GM10847 (cell line): ENCODE results near the gene BHLHA15.

Experiments used
- POLR2A ChIP-seq: IDR thresholded peaks from 2 replicates; pipeline ENCODE4 v1.6.1; 2011; ENCODE audit not compliant: insufficient read length; ENCODE audit errors: extremely low read depth

Gene BHLHA15

DNA sequence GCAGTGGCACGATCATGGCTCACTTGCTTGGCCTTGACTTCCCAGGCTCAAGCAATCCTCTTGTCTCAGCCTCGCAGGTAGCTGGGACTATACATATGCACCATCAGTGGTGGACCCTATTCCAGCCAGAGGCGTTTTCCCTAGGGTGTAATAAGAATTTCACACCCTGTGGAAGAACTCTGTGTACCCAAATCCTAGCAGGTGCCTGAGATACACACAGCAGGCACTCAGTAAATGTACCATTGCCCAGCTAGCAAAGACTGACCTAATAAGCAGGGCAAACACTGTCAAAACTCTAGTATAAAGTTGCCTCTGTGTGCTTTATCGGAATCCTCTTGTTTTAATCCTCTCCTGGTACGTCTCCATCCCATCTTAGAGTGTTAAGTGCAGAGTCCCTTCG is 33.7 kb upstream of the BHLHA15 start:
- no peak for TF ChIP-seq POLR2A

DNA sequence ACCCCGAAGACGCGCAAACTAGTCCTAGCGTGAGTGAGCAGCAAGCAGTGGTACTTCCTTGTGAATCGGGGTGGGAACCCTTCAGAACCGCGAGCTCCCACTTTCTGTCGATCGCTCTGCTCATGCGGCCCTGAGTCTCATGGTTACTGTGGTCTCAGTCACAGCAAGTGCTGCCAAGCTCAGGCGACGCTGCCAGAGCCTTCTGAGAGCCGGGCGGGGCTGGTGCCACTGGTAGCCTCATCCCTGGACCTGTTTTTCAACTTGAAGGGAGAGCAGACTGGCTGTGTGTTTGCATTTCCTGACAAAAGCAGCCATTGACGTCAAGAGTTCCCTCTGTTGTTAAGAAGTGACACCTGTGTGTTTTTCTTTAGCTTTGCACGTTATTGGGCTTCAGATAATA is 32.9 kb upstream of the BHLHA15 start:
- no peak for TF ChIP-seq POLR2A

DNA sequence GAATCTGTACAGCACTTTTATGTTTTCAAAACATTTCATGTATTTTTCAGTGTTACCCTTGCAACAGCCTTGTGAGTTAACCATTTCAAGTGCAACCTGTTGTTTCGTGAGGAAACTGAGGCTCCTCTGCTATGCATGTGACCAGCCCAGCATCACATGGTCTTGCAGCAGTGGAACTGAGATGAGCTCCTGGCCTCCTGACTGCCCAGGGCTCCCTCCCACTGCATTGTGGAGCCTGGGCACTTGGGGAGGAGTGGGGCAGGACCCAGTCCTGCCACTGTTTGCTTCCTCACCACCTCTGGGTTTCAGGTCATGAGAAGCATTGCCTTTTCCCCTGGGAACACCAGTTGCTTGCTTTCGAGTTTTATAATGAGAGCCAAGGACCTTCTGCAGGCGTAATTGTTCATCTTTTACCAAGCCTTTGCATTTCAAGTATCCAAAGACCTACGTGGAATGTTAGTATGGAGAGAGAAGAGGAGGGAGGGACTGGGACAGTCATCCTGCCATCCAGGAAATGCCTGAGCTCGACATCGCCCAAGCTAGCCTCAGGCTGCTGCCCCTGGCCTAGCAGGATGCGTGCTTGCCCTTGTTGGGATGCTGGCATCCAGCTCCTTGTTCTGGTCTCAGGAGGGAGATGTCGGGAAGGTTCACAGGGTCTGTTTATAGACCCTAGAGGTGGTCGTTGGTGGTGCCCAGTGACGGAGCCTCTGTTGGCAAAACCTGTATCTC is 32.3 kb upstream of the BHLHA15 start:
- TF ChIP-seq POLR2A, result no peak

DNA sequence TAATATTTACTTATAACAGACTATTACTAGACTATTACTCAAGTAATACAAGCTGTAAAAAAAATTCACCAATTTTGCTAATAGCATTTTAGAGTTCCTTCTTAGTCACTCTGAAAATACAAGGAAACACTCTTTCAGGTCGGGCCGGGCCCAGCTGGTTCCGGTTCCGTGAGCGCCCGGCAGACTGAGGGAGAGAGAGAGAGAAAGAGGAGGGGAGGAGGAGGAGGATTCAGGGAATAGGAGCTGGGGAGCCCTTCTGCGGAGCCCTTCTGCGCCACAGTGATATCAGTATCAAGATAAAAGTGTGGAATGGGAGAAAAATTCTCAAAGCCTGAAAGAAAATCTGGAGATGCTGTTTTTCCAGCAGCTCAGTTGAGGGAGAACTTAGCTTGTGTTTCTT is 30.5 kb upstream of the BHLHA15 start:
- TF ChIP-seq POLR2A, result no peak

DNA sequence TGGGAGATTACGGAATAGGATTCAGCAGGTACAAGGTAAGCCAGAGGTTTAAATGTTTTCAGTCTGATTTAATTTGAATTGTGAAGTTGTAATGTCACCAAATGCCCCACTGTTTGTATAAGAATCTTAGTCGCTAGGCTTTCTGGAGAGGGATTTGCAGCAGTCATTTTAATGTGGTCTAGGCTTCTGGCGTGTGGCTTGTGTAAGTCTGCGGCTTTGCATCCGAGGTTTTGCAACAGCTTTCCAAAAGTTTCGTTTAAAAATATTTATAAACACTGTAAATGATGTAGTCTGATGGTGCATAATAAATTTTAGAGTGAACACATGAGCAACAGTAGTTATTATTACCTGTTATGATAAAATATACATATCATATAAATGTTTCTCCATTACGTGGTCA is 26.1 kb upstream of the BHLHA15 start:
- TF ChIP-seq POLR2A, result no peak

DNA sequence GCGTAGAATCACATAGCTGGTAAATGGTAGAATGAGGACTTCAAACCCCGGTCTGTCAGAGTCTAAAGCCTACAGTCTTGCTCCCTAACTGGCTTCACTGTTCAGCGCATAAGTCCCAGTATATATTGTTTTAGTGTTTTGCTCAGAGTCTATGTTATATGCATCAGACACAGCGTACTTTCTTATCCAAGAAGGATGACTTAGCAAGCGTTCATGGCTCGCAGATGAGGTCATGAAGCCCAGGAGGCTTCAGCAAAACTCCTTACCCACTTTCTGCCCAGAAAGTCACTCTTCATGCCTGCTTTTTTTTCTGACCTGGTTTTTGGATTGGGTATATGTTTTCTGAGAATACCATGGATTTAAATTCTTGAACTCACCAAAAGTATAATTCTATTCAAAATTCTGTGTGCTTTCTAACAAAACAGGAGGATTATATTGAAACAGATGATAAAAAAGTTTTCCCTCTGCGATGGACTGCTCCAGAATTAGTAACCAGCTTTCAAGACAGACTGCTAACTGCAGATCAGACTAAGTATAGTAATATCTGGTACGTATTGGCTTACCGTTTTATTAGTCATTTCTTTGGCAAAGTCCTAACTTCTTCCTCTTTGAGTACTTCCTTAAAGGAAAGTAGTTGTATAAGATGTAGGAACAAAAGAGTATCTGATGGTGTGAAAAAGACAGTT is 24.6 kb upstream of the BHLHA15 start:
- TF ChIP-seq POLR2A, result no peak

GRCh38 chr7:98187138-98187502 is 24.1 kb upstream of the BHLHA15 start:
- TF ChIP-seq POLR2A, result no peak

DNA sequence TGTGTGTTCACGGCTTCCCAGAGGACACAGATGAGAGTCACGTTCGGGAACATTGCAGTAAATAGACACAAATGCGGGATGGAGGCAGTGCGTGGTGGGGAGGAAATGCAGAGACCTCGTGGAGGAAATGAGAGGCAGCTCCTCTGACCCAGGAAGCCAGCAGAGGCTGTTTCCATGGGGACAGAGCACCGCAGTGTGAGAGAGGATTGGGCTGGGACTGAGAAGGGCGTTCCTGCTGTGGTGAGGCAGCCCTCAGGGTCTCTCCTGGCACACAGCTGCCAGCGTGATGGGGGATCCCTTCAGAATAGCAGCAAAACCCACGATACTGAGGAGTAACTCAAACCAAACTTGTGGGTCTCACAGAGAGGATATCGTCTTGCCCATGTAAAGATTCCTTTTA is 21.7 kb upstream of the BHLHA15 start:
- TF ChIP-seq POLR2A, result no peak

DNA sequence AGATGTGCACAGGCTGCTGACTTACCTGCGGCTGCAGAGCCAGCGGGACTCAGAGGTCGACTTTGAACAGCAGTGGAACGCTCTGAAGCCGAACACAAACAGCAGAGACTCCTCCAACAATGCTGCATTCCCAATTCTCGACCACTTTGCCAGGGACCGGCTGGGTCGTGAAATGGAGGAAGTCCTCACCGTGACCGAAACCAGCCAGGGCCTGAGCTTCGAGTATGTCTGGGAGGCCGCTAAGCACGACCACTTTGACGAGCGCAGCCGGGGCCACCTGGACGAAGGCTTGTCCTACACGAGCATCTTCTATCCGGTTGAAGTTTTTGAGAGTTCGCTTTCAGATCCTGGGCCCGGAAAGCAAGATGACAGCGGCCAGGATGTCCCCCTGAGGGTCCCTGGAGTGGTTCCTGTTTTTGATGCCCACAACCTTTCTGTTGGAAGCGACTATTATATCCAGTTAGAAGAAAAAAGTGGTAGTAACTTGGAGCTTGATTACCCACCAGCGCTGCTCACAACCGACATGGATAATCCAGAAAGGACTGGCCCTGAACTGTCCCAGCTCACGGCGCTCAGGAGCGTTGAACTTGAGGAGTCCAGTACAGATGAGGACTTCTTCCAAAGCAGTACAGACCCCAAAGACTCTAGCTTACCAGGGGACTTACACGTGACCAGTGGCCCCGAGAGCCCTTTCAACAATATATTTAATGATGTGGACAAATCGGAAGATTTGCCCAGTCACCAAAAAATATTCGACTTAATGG is 19.4 kb upstream of the BHLHA15 start:
- TF ChIP-seq POLR2A, result no peak

DNA sequence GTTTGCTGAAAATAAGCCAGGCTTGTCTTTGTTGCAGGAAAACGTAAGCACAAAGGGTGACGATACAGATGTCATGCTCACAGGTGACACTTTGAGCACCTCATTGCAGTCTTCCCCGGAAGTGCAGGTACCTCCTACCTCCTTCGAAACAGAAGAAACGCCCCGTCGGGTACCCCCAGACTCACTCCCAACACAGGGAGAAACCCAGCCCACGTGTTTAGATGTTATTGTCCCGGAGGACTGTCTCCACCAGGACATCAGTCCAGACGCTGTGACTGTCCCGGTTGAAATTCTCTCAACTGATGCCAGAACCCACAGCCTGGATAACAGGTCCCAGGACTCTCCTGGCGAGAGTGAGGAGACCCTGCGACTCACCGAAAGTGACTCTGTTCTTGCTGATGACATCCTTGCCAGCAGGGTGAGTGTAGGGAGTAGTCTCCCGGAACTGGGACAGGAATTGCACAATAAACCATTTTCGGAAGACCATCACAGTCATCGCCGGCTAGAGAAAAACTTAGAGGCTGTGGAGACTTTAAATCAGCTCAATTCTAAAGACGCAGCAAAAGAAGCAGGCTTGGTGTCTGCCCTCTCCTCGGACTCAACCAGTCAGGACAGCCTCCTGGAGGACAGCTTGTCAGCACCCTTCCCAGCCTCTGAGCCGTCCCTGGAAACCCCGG is 18.3 kb upstream of the BHLHA15 start:
- no peak for TF ChIP-seq POLR2A

DNA sequence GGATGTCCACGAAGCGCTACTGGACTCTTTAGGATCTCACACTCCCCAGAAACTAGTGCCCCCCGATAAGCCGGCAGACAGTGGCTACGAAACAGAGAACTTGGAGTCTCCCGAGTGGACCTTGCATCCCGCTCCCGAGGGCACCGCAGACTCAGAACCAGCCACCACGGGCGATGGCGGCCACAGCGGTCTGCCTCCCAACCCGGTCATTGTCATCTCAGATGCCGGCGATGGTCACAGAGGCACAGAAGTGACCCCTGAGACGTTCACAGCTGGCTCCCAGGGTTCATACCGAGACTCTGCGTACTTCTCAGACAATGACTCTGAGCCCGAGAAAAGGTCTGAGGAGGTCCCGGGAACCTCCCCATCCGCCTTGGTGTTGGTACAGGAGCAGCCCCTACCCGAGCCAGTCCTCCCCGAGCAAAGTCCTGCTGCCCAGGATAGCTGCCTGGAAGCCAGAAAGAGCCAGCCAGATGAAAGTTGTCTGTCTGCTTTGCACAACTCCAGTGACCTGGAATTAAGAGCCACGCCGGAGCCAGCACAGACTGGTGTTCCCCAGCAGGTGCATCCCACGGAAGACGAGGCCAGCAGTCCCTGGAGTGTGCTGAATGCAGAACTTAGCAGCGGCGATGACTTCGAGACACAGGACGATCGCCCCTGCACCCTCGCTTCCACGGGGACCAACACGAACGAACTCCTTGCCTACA is 17.6 kb upstream of the BHLHA15 start:
- no peak for TF ChIP-seq POLR2A

DNA sequence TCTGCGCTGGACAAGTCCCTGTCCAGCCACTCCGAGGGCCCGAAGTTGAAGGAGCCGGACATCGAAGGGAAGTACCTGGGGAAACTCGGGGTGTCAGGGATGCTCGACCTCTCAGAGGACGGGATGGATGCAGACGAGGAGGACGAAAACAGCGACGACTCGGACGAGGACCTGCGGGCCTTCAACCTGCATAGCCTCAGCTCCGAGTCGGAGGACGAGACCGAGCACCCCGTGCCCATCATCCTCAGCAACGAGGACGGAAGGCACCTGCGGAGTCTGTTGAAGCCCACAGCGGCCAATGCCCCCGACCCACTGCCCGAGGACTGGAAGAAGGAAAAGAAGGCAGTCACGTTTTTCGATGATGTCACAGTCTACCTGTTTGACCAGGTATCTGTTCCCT is 17.1 kb upstream of the BHLHA15 start:
- no peak for TF ChIP-seq POLR2A

DNA sequence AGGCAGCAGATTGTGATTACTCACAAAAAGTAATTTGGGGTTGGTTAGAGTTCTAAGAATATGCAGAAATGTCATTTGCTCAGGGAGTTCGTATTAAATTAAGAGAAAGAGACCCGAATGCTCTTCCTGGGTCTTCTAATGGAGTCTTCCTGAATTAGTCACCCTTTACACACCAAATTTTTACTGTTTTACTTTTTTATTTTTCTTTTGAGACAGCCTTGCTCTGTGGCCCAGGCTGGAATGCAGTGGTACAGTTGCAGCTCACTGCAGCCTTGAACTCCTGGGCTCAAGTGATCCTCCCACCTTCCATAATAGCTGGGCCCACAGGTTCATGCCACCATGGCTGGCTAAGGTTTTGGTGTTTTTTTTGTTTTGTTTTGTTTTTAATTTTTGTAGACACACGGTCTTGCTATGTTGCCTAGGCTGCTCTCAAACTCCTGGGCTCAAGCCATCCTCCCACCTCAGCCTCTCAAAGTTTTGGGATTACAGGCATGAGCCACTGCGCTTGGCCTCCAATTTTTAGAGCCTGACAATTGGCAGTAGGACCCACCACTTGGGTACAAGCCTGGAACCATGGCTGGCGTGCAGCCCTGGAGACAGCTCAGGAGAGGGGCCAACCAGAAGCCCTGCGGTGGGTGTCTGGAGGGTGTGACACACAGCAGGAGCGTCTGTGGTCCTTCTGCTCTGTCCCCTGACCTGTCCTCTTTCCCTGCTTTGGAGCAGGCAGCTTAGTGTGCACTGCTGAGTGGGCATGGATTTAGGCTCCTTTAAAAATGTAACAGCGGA is 16.4 kb upstream of the BHLHA15 start:
- TF ChIP-seq POLR2A, result no peak
